CD14-positive monocyte (primary cell): Measurements from ENCODE around the gene PLIN4. TPM values are rescaled to one million over a fixed set of nuclear protein-coding genes. Genes with fewer than 3 reads are reported as not detected.

Experiments used
- DNase-seq, 3 donors: peaks; one replicate each; pipeline ENCODE4 v3.0.0-alpha.2; 2011 to 2022
- H2AFZ ChIP-seq: 2 replicates; pipeline ENCODE4 v1.6.0; 2012; ENCODE audit warnings: mild to moderate bottlenecking, low read depth, low read length, inconsistent platforms; ENCODE audit not compliant: insufficient read depth, poor library complexity, severe bottlenecking
- H3K27ac ChIP-seq, 2 donors: 1 replicate in 1 of 2; 2 replicates in 1 of 2; pipeline ENCODE4 v1.5.1; 2012 to 2013; ENCODE audit warnings: low read length in 2 of 2, control low read depth in 1 of 2, inconsistent platforms in 1 of 2, low read depth in 1 of 2, mild to moderate bottlenecking in 1 of 2
- H3K27me3 ChIP-seq, 2 donors: one replicate each; pipeline versions ENCODE4 v1.6.0 to v1.6.1; 2011 to 2013; ENCODE audit warnings: low read length in 2 of 2; ENCODE audit not compliant: control insufficient read depth in 2 of 2, insufficient read depth in 2 of 2
- H3K36me3 ChIP-seq, 2 donors: replicated peaks in 1 of 2; 1 replicate in 1 of 2; 2 replicates in 1 of 2; pipeline versions ENCODE4 v1.5.1 to v1.6.1; 2012 to 2013; ENCODE audit warnings: low read length in 2 of 2, control low read depth in 1 of 2, inconsistent platforms in 1 of 2, mild to moderate bottlenecking in 1 of 2; ENCODE audit not compliant: insufficient read depth in 2 of 2, control insufficient read depth in 1 of 2
- H3K4me1 ChIP-seq, 2 donors: 1 replicate in 1 of 2; 2 replicates in 1 of 2; pipeline versions ENCODE4 v1.5.1 to v1.6.1; 2012 to 2013; ENCODE audit warnings: low read length in 2 of 2, control low read depth in 1 of 2, inconsistent platforms in 1 of 2, mild to moderate bottlenecking in 1 of 2, moderate library complexity in 1 of 2; ENCODE audit not compliant: insufficient read depth in 2 of 2, control insufficient read depth in 1 of 2
- H3K4me2 ChIP-seq: replicated peaks from 2 replicates; pipeline ENCODE3; 2012; ENCODE audit warnings: low read length, moderate library complexity, mild to moderate bottlenecking; ENCODE audit not compliant: poor library complexity, severe bottlenecking; ENCODE audit errors: extremely low read depth
- H3K4me3 ChIP-seq, 3 experiments: fragments of 200-600 bp in 1 of 3; sonication (generic) in 1 of 3; replicated peaks in 1 of 3; 1 replicate in 2 of 3; 2 replicates in 1 of 3; pipeline ENCODE4 v1.5.1; 2011 to 2013; ENCODE audit warnings: low read length in 3 of 3, mild to moderate bottlenecking in 3 of 3, control low read depth in 2 of 3, low read depth in 2 of 3, inconsistent platforms in 1 of 3, moderate library complexity in 1 of 3
- H3K79me2 ChIP-seq: 2 replicates; pipeline ENCODE4 v1.6.0; 2012; ENCODE audit warnings: mild to moderate bottlenecking, control low read depth, inconsistent platforms, low read length, moderate library complexity; ENCODE audit not compliant: insufficient read depth
- H3K9ac ChIP-seq: 2 replicates; pipeline ENCODE4 v1.6.0; 2017; ENCODE audit warnings: low read length, mild to moderate bottlenecking; ENCODE audit not compliant: insufficient read depth, poor library complexity, severe bottlenecking
- H3K9me3 ChIP-seq, 2 donors: replicated peaks in 1 of 2; 1 replicate in 1 of 2; 2 replicates in 1 of 2; pipeline versions ENCODE4 v1.5.1 to v1.6.1; 2012 to 2013; ENCODE audit warnings: low read length in 2 of 2, control low read depth in 1 of 2; ENCODE audit not compliant: control insufficient read depth in 1 of 2, insufficient read depth in 1 of 2
- H4K20me1 ChIP-seq: 2 replicates; pipeline ENCODE4 v1.6.0; 2012; ENCODE audit warnings: mild to moderate bottlenecking, low read length, control low read depth, moderate library complexity; ENCODE audit not compliant: insufficient read depth
- H3K27ac Mint-ChIP-seq, 7 donors: one replicate each; pipeline ENCODE4 v1.8.0; 2020; ENCODE audit warnings: mild to moderate bottlenecking in 7 of 7, mixed read lengths in 7 of 7, moderate library complexity in 6 of 7, inconsistent platforms in 2 of 7
- H3K27me3 Mint-ChIP-seq, 3 donors: one replicate each; pipeline ENCODE4 v1.8.0; 2021 to 2022; ENCODE audit warnings: low read depth in 3 of 3, mild to moderate bottlenecking in 3 of 3, mixed read lengths in 3 of 3, moderate library complexity in 3 of 3, inconsistent platforms in 1 of 3
- H3K36me3 Mint-ChIP-seq, 2 donors: one replicate each; pipeline ENCODE4 v1.8.0; 2020; ENCODE audit warnings: mixed read lengths in 2 of 2, inconsistent platforms in 1 of 2, mild to moderate bottlenecking in 1 of 2
- H3K4me1 Mint-ChIP-seq: one replicate; pipeline ENCODE4 v1.8.0; 2020; ENCODE audit warnings: mild to moderate bottlenecking, mixed read lengths
- H3K4me3 Mint-ChIP-seq, 2 donors: one replicate each; pipeline ENCODE4 v1.8.0; 2020; ENCODE audit warnings: mild to moderate bottlenecking in 2 of 2, mixed read lengths in 2 of 2, moderate library complexity in 1 of 2
- H3K9me3 Mint-ChIP-seq, 7 donors: one replicate each; pipeline ENCODE4 v1.8.0; 2020 to 2022; ENCODE audit warnings: mixed read lengths in 7 of 7, mild to moderate bottlenecking in 6 of 7, moderate library complexity in 6 of 7, inconsistent platforms in 2 of 7
- WGBS: methylation state at CpG from one replicate; pipeline ENCODE4 v1.1.5; 2013; ENCODE audit warnings: missing lambda C conversion rate; ENCODE audit not compliant: insufficient coverage; 5-methylcytosine and 5-hydroxymethylcytosine counted together
- intact Hi-C, 2 donors: fragments of 100-400 bp; cut with micrococcal nuclease; formaldehyde crosslinking; loops; one replicate each; pipeline versions ENCODE4 v1.15.0 to v1.15.1; 2023
- polyA plus RNA-seq, 3 donors: library from polyadenylated mRNA; depleted of rRNA in 1 of 3; unstranded in 2 of 3; stranded (reverse) in 1 of 3; fragments of 300-500 nt in 2 of 3; fragments of >200 nt in 1 of 3; fragmentation: Illumina TruSeq in 2 of 3; gene quantifications; 1 replicate in 2 of 3; 2 replicates in 1 of 3; pipeline ENCODE4 v1.2.3, GENCODE V29; 2012 to 2021
- TF ChIP-seq, protein P1 (sequence below): fragments of 200-600 bp; IDR thresholded peaks from one replicate; pipeline ENCODE4 v1.8.0; 2022; ENCODE audit warnings: antibody characterized with exemption, mild to moderate bottlenecking

Gene PLIN4
- polyA plus RNA-seq, 3 donors, result 0.05 to 0.19 TPM; not detected in 1

DNA sequence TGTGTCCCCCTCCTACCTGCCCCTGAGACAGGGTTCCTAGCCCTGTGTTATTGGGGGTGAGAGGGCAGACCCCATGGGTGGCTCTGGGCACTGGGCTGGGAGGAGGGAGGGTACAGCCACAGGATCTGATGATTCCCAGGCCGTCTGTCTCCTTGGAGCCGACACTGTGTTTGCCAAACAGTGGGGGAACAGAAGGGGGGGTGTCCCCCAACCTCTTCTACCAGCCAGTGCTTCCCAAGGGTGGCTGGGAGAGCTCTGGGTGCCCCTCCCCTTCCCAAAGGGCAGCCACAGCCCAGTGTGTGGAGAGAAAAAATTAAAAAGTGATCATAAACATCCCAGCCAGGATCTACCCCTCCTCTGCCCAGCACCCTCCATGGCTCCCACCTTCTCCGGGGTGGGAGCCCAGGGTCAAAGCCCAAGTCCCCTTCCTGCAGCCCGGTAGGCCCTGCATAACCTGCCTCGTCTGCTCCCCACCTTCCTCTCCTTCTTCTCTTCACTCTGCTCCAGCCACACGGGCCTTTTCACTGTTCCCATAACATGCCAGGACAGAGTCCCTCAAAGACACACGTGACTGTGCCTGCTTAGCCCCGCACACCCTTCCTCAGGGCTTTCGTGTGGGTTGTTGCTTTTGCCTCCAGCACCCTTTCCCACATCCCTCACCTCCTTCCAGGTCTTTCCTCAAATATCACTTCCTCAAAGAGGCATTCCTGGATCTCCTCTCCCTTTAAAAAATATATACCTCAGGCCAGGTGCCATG is 1.4 kb upstream of the PLIN4 start:
- peaks cover 0 to 2% (median 0%) of the 10 kb centered on the region in 7 donors for H3K9me3 Mint-ChIP-seq
- Histone ChIP-seq H3K36me3 (no peaks in the 10 kb centered on the region), H3K9ac (no peak overlapping the region), H3K4me2 (no peak overlapping the region), H3K79me2 (no peaks in the 10 kb centered on the region), H3K27ac (no peak overlapping the region), H2AFZ (no peak overlapping the region), H3K4me3 (no peak overlapping the region), H3K9me3 (no peaks in the 10 kb centered on the region), H4K20me1 (no peaks in the 10 kb centered on the region), H3K4me1 (no peaks in the 10 kb centered on the region), H3K27me3 (no peaks in the 10 kb centered on the region)
- H3K27me3 Mint-ChIP-seq, result peaks cover 0 to 11% (median 7%) of the 10 kb centered on the region in 3 donors
- H3K36me3 Mint-ChIP-seq, result no peaks in the 10 kb centered on the region
- intact Hi-C loops, result loop anchor here in 1 of 2 donors (10.0 kb wide), 1 partner anchor 255 kb away; no protein-coding TSS in a partner anchor
- no peaks in the 10 kb centered on the region for H3K4me1 Mint-ChIP-seq
- DNase-seq, result no peak
- TF ChIP-seq, protein P1, sequence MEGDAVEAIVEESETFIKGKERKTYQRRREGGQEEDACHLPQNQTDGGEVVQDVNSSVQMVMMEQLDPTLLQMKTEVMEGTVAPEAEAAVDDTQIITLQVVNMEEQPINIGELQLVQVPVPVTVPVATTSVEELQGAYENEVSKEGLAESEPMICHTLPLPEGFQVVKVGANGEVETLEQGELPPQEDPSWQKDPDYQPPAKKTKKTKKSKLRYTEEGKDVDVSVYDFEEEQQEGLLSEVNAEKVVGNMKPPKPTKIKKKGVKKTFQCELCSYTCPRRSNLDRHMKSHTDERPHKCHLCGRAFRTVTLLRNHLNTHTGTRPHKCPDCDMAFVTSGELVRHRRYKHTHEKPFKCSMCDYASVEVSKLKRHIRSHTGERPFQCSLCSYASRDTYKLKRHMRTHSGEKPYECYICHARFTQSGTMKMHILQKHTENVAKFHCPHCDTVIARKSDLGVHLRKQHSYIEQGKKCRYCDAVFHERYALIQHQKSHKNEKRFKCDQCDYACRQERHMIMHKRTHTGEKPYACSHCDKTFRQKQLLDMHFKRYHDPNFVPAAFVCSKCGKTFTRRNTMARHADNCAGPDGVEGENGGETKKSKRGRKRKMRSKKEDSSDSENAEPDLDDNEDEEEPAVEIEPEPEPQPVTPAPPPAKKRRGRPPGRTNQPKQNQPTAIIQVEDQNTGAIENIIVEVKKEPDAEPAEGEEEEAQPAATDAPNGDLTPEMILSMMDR, result no peak
- H3K4me3 Mint-ChIP-seq, result no peak overlapping the region
- 79% methylated on average over 7 of the region's 9 CpGs for WGBS
- H3K27ac Mint-ChIP-seq, result no peak overlapping the region

DNA sequence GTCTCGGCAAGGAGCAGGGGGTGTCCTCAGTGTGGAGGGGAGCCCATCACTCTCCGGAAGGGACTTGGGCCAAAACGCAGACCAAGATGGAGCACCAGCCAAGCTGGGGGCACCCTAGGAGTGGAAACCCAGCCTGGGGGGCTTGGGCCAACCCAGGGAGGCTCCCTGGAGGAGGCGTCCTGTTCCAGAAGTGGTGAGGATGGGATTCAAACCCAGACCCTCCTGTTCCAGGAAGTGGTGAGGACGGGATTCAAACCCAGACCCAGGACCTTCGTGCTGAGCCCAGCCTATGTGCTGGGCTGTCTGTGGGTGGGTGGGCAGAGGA is 848 bp upstream of the PLIN4 start:
- H3K9me3 ChIP-seq, result no peaks in the 10 kb centered on the region
- H3K27me3 Mint-ChIP-seq, result peaks cover 0 to 12% (median 7%) of the 10 kb centered on the region in 3 donors
- WGBS, result 89% methylated on average over 4 of the region's 6 CpGs

More for the DNA sequence above, 848 bp upstream of the PLIN4 start:
- no peak overlapping the region for H3K9ac ChIP-seq
- H4K20me1 ChIP-seq, result no peaks in the 10 kb centered on the region
- Mint-ChIP-seq H3K4me3 (no peak overlapping the region), H3K36me3 (no peaks in the 10 kb centered on the region), H3K4me1 (no peaks in the 10 kb centered on the region), H3K27ac (no peak overlapping the region), H3K9me3 (peaks cover 0 to 2% (median 0%) of the 10 kb centered on the region in 7 donors)
- H3K4me1 ChIP-seq, result no peaks in the 10 kb centered on the region
- no peak overlapping the region for H3K27ac ChIP-seq
- H3K4me2 ChIP-seq, result no peak overlapping the region
- TF ChIP-seq, protein P1, result no peak
- H2AFZ ChIP-seq, result no peak overlapping the region
- no peaks in the 10 kb centered on the region for H3K36me3 ChIP-seq
- H3K79me2 ChIP-seq, result no peaks in the 10 kb centered on the region
- H3K27me3 ChIP-seq, result no peaks in the 10 kb centered on the region
- intact Hi-C loops, result no loop called here
- H3K4me3 ChIP-seq, result no peak overlapping the region
- no peak for DNase-seq
